A549 treated with AZD9567 at 1 μM for 4 hours (cell line): ENCODE results near the gene CPPED1. TPM values are rescaled to one million over a fixed set of nuclear protein-coding genes. Genes with fewer than 3 reads are reported as not detected.

Experiments used
- total RNA-seq: library from RNA; stranded (reverse); fragments of 200-300 nt; extraction: Qiagen RNA extraction; gene quantifications from 5 replicates; pipeline ENCODE4 v1.2.3, GENCODE V29; 2022; ENCODE audit not compliant: insufficient read depth

The CPPED1 gene, protein sequence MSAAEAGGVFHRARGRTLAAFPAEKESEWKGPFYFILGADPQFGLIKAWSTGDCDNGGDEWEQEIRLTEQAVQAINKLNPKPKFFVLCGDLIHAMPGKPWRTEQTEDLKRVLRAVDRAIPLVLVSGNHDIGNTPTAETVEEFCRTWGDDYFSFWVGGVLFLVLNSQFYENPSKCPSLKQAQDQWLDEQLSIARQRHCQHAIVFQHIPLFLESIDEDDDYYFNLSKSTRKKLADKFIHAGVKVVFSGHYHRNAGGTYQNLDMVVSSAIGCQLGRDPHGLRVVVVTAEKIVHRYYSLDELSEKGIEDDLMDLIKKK
- 22.8 to 64.7 TPM (median 24.4 TPM) in 5 replicates for total RNA-seq

DNA sequence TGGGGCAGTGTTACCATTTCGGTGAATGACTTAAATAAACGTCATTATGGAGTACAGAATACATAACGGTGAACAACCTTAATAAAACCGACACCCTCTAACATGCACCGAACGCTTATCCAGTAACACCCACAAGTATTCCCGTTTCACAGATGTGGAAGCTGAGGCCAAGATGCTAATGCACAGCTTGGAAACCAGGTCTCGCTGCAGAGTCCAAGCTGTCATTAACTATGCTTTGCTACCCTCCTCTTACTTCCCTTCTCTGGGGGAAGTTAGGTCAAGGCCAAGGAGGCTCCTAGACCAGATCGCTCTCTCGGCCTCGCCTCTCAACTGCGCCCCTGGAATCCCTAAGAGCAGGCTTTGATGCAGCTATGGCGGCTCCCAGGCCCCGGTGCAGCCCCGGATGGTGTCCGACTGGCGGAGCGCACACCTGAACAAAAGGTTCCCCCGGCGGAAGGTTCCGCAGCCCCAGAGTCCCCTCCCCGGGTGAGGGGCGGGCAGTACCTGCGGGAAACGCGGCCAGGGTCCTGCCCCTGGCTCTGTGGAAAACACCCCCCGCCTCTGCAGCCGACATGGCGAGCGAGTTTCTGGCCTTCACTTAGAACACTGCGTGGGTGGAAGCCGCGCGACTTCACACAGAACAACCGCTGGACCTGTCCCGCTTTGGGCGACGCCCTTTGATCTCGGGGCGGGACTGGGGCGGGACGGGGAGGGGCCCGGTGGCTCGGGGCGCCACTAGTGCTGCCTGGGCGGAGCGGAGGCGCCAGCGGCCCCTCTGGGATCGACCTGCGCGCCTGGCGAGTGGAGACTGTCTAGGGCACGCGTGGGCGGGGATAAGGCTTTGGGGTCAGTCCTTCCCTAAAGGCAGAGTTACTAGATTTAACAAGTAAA is at the start of gene CPPED1:
CPPED1 (minus strand) TSS at position 685 of the 891 bp plus-strand sequence; CDS start at position 574, 111 bp downstream.

Other genes with a start within 250 kb of the CPPED1 start
- 0.01 to 0.02 TPM (median 0.02 TPM) in 3 of 5 replicates, not detected in the others for gene SHISA9, start 97.7 kb upstream of the CPPED1 start, total RNA-seq